Astrocyte of the spinal cord (primary cell): ENCODE measurements around the gene CBX4.

ENCODE experiments used
- DNase-seq: peaks from one replicate; pipeline ENCODE4 v3.0.0; 2011; ENCODE audit warnings: low read depth, low spot score
- H3K4me3 ChIP-seq: 2 replicates; pipeline ENCODE4 v1.5.1; 2011; ENCODE audit warnings: low read depth, mild to moderate bottlenecking, low read length, moderate library complexity
- CTCF ChIP-seq: IDR thresholded peaks from 2 replicates; pipeline ENCODE4 v1.5.1; 2012; ENCODE audit warnings: low read depth, mild to moderate bottlenecking, low read length, inconsistent platforms
- in situ Hi-C: cut with HindIII; loops from 2 replicates; pipeline ENCODE4 v1.10.0; 2017; ENCODE audit warnings: low sequenced_read_pairs

The CBX4 gene

GRCh38 chr17:79829457-79829856 is 9.8 kb downstream of the CBX4 start:
- in situ Hi-C loops: no loop called here
- no peak for TF ChIP-seq CTCF
- DNase-seq: no peak
- H3K4me3 ChIP-seq: no peak overlapping the region

DNA sequence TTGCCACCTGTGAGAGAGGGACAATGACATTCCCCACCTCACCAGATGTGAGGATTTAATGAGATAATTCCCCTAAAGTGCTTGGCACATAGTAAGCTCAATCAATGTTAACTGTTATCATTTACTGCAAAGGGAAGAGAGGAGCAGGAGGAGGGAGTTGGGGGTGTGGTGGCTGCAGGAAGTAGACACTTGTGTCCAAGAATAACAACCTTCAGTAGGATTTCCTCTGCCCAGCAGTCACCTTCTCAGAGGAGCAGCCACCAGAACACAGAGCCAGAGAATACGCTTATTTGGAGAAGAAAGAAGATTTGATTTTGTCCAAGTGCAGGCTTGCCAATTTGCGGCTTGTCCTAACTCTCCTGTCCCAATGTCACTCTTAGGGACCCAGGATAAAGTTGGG is 10.2 kb downstream of the CBX4 start:
- no peak for TF ChIP-seq CTCF
- DNase-seq: no peak
- in situ Hi-C loops: no loop called here
- H3K4me3 ChIP-seq: no peak overlapping the region

DNA sequence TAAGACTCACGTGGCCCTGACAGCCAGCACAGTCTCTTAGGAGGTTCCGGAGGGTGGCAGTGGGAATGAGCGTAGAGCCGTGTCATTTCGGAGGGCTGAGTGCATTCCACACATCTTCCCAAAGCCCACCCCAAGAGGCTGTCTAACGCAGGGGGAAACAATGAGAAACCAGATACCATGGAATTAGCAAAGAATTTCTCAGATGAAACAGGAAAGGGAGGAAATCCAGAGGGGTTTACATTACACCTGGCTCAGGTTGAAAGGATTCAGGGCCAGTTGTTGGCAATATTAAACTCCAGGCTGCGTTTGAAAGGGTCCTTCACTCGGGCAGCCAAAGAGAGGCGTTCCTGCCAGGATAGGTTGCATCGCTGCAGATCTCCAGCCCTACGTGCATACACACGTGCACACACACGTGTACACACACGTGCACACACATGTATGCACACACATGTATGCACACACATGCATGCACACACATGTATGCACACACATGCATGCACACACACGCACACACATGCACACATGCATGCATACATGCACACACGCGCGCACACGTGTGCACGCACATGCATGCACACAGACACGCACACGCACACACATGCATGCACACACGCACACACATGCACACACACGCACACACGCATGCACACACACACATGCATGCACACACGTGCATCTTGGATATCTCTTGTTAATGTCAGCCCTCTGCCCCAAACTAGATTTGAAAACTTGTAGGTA is 12.2 kb downstream of the CBX4 start:
- no peak for TF ChIP-seq CTCF
- no peak for DNase-seq
- no peak overlapping the region for H3K4me3 ChIP-seq
- in situ Hi-C loops: no loop called here

- DNase-seq: no peak
- no peak for TF ChIP-seq CTCF
- in situ Hi-C loops: no loop called here
- no peak overlapping the region for H3K4me3 ChIP-seq
These were observed 13.0 kb downstream of the CBX4 start for GRCh38 chr17:79826204-79826680.

- H3K4me3 ChIP-seq: no peak overlapping the region
- TF ChIP-seq CTCF: no peak
- in situ Hi-C loops: no loop called here
- no peak for DNase-seq
These were observed 13.7 kb downstream of the CBX4 start for GRCh38 chr17:79825580-79825921.

GRCh38 chr17:79824893-79825579 is 14.2 kb downstream of the CBX4 start:
- in situ Hi-C loops: no loop called here
- no peak for TF ChIP-seq CTCF
- H3K4me3 ChIP-seq: no peak overlapping the region
- DNase-seq: no peak
